Liver (tissue), 9 donors: Measurements from ENCODE around the gene CITED4. TPM values are rescaled to one million over a fixed set of nuclear protein-coding genes. Genes with fewer than 3 reads are reported as not detected.

Experiments
- DNase-seq: peaks from one replicate; pipeline ENCODE4 v3.0.0-alpha.2; 2017; ENCODE audit warnings: low spot score
- H3K27ac ChIP-seq, 2 donors: one replicate each; pipeline ENCODE4 v1.7.0; 2013; ENCODE audit warnings: inconsistent platforms in 2 of 2, low read length in 2 of 2, control low read depth in 1 of 2, low read depth in 1 of 2, mild to moderate bottlenecking in 1 of 2
- H3K27me3 ChIP-seq, 4 donors: one replicate each; pipeline versions ENCODE4 v1.6.1 to v1.7.0; 2013; ENCODE audit warnings: low read length in 3 of 4, inconsistent platforms in 1 of 4, mild to moderate bottlenecking in 1 of 4, moderate library complexity in 1 of 4; ENCODE audit not compliant: control insufficient read depth in 4 of 4, insufficient read depth in 4 of 4
- H3K36me3 ChIP-seq, 4 donors: one replicate each; pipeline versions ENCODE4 v1.6.1 to v1.7.0; 2013; ENCODE audit warnings: low read length in 3 of 4, mild to moderate bottlenecking in 3 of 4, low read depth in 1 of 4, moderate library complexity in 1 of 4; ENCODE audit not compliant: control insufficient read depth in 4 of 4, insufficient read depth in 3 of 4
- H3K4me1 ChIP-seq, 4 donors: one replicate each; pipeline versions ENCODE4 v1.6.1 to v1.7.0; 2013; ENCODE audit warnings: low read length in 3 of 4, mild to moderate bottlenecking in 3 of 4, moderate library complexity in 1 of 4; ENCODE audit not compliant: control insufficient read depth in 4 of 4, insufficient read depth in 4 of 4
- H3K4me3 ChIP-seq, 3 donors: one replicate each; pipeline versions ENCODE4 v1.6.1 to v1.7.0; 2013; ENCODE audit warnings: low read length in 3 of 3, control low read depth in 1 of 3, low read depth in 1 of 3, mild to moderate bottlenecking in 1 of 3
- H3K9ac ChIP-seq, 2 donors: one replicate each; pipeline ENCODE4 v1.7.0; 2013; ENCODE audit warnings: low read length in 2 of 2, mild to moderate bottlenecking in 2 of 2, moderate library complexity in 2 of 2, control low read depth in 1 of 2, low read depth in 1 of 2
- H3K9me3 ChIP-seq, 4 donors: one replicate each; pipeline versions ENCODE4 v1.6.1 to v1.7.0; 2013; ENCODE audit warnings: low read length in 3 of 4; ENCODE audit not compliant: control insufficient read depth in 4 of 4
- CTCF ChIP-seq: fragments of 150-350 bp; IDR thresholded peaks from 2 replicates; pipeline ENCODE4 v1.5.1; 2017; ENCODE audit warnings: improper control_type of control experiment, low read depth, low read length; ENCODE audit not compliant: missing input control
- EGR1 ChIP-seq, 2 donors: IDR thresholded peaks; 2 replicates each; pipeline ENCODE4 v1.6.1; 2016 to 2018; ENCODE audit warnings: antibody characterized with exemption in 2 of 2, low read depth in 2 of 2
- FOXA1 ChIP-seq: IDR thresholded peaks from 2 replicates; pipeline ENCODE4 v1.6.1; 2016; ENCODE audit warnings: antibody characterized with exemption
- GABPA ChIP-seq, 2 donors: IDR thresholded peaks in 1 of 2; conservative IDR thresholded peaks in 1 of 2; 2 replicates each; pipeline ENCODE4 v1.6.1; 2016; ENCODE audit warnings: antibody characterized with exemption in 2 of 2, mild to moderate bottlenecking in 1 of 2, moderate library complexity in 1 of 2
- HNF4A ChIP-seq, 2 donors: conservative IDR thresholded peaks; 2 replicates each; pipeline ENCODE4 v1.6.1; 2016; ENCODE audit warnings: antibody characterized with exemption in 2 of 2, mild to moderate bottlenecking in 2 of 2
- JUND ChIP-seq, 2 donors: IDR thresholded peaks; 2 replicates each; pipeline ENCODE4 v1.6.1; 2016; ENCODE audit warnings: antibody characterized with exemption in 2 of 2
- NR2F2 ChIP-seq: IDR thresholded peaks from 2 replicates; pipeline ENCODE4 v1.6.1; 2016; ENCODE audit warnings: antibody characterized with exemption
- RAD21 ChIP-seq, 2 donors: IDR thresholded peaks; 2 replicates each; pipeline ENCODE4 v1.6.1; 2016; ENCODE audit warnings: antibody characterized with exemption in 2 of 2, mild to moderate bottlenecking in 2 of 2
- REST ChIP-seq: IDR thresholded peaks from 2 replicates; pipeline ENCODE4 v1.6.1; 2016; ENCODE audit warnings: antibody characterized with exemption, mild to moderate bottlenecking
- SP1 ChIP-seq: IDR thresholded peaks from 2 replicates; pipeline ENCODE4 v1.6.1; 2018; ENCODE audit warnings: antibody characterized with exemption, mild to moderate bottlenecking
- YY1 ChIP-seq: IDR thresholded peaks from 2 replicates; pipeline ENCODE4 v1.6.1; 2016; ENCODE audit warnings: antibody characterized with exemption, mild to moderate bottlenecking
- ZBTB33 ChIP-seq: IDR thresholded peaks from 2 replicates; pipeline ENCODE4 v1.6.1; 2016; ENCODE audit warnings: antibody characterized with exemption
- WGBS: extraction: QIAGEN DNeasy Blood & Tissue Kit; methylation state at CpG from one replicate; pipeline ENCODE4 v1.1.7; 2013; 5-methylcytosine and 5-hydroxymethylcytosine counted together
- polyA plus RNA-seq, 2 donors: library from polyadenylated mRNA; stranded (reverse) in 1 of 2; unstranded in 1 of 2; fragments of 200-250 nt in 1 of 2; fragments of >200 nt in 1 of 2; fragmentation: Nextera tagmentation in 1 of 2; extraction: Ambion mirVana in 1 of 2; gene quantifications; one replicate each; pipeline versions ENCODE4 v1.2.1 to v1.2.3, GENCODE V29; 2013 to 2015
- total RNA-seq, 2 donors: library from RNA; depleted of rRNA; stranded (reverse); fragments of >200 nt; gene quantifications; one replicate each; pipeline ENCODE4 v1.2.3, GENCODE V29; 2014
- TF ChIP-seq, protein P1 (sequence below): IDR thresholded peaks from 2 replicates; pipeline ENCODE4 v1.6.1; 2016; ENCODE audit warnings: antibody characterized with exemption
- donor health status: healthy.
- donor health status: healthy.
- donor health status: healthy.
- donor health status: healthy.
- donor health status: healthy.

CITED4 gene
- total and polyA plus RNA-seq, 4 donors: 1.4 to 9.9 (median 5.2) TPM

GRCh38 chr1:40899230-40899870 is 37.2 kb upstream of the CITED4 start:
- peaks cover 0 to 4% (median 3%) of the 10 kb centered on the region in 4 donors for H3K9me3 ChIP-seq
- no peaks in the 10 kb centered on the region for H3K36me3 ChIP-seq
- no peaks in the 10 kb centered on the region for H3K27me3 ChIP-seq
- WGBS: 80% methylated on average over 2 of the region's 2 CpGs
- no peak for TF ChIP-seq HNF4A (conservative IDR thresholded peaks at IDR 0.05)
- peak; percentile 24 for TF ChIP-seq SP1
- no peak overlapping the region for H3K27ac ChIP-seq
- peaks cover 2 to 13% (median 10%) of the 10 kb centered on the region in 4 donors for H3K4me1 ChIP-seq
- no peak for DNase-seq
- no peak overlapping the region for H3K9ac ChIP-seq
- H3K4me3 ChIP-seq: no peak overlapping the region

DNA sequence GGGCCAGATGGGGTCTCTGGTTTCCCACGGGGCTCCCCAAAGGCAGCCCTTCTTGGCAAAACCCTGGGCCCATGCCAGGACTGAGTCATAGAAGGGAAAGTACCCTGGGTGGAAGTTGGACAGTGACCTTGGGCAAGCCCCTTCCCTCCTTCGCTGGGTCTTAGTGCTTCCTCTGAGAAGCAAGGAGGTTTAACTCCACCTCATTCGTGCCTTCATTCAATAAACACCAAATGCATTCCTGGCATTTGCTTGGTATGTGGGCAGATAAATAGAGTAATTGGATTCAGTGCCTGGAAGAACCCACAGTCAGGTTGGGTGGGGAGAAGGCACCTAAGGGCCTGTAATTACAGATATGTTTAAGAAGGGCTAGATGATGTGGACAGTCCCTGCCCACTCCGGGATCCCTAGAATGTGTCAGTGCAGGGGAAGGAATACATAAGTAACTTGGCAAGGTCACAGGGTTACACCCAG is 36.3 kb upstream of the CITED4 start:
- 69% methylated on average over 4 of the region's 4 CpGs for WGBS
- no peaks in the 10 kb centered on the region for H3K27me3 ChIP-seq
- DNase-seq: no peak
- H3K4me1 ChIP-seq: peaks cover 2 to 13% (median 10%) of the 10 kb centered on the region in 4 donors
- no peak overlapping the region for H3K4me3 ChIP-seq
- H3K27ac ChIP-seq: no peak overlapping the region
- TF ChIP-seq YY1: no peak
- no peak for TF ChIP-seq EGR1 (IDR thresholded peaks at IDR 0.05; ENCODE audit: low read depth in 2 of 2)
- TF ChIP-seq NR2F2: no peak
- TF ChIP-seq FOXA1: no peak
- TF ChIP-seq SP1: no peak
- no peak for TF ChIP-seq JUND (IDR thresholded peaks at IDR 0.05)
- no peak for TF ChIP-seq RAD21 (IDR thresholded peaks at IDR 0.05)
- no peak for TF ChIP-seq CTCF
- TF ChIP-seq, protein P1, sequence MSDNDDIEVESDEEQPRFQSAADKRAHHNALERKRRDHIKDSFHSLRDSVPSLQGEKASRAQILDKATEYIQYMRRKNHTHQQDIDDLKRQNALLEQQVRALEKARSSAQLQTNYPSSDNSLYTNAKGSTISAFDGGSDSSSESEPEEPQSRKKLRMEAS: no peak
- TF ChIP-seq GABPA (IDR thresholded peaks at IDR 0.05 in 1 of 2, conservative IDR thresholded peaks at IDR 0.05 in 1 of 2): no peak
- H3K9ac ChIP-seq: no peak overlapping the region
- peaks cover 4 to 9% (median 6%) of the 10 kb centered on the region in 4 donors for H3K9me3 ChIP-seq
- no peaks in the 10 kb centered on the region for H3K36me3 ChIP-seq

GRCh38 chr1:40897513-40897912 is 35.4 kb upstream of the CITED4 start:
- Histone ChIP-seq H3K36me3 (no peaks in the 10 kb centered on the region), H3K9me3 (peaks cover 5 to 10% (median 7%) of the 10 kb centered on the region in 4 donors), H3K27ac (no peak overlapping the region), H3K4me1 (peaks cover 2 to 13% (median 10%) of the 10 kb centered on the region in 4 donors), H3K9ac (no peak overlapping the region), H3K27me3 (no peaks in the 10 kb centered on the region), H3K4me3 (no peak overlapping the region)
- TF ChIP-seq JUND (IDR thresholded peaks at IDR 0.05) (no peak), ZBTB33 (no peak), SP1 (no peak), REST (no peak)
- DNase-seq: no peak
- WGBS: 84% methylated on average over 4 of the region's 4 CpGs
